Natural killer cell (primary cell): Measurements from ENCODE around the gene BMF. TPM values are rescaled to one million over a fixed set of nuclear protein-coding genes. Genes with fewer than 3 reads are reported as not detected.
"Not testable (repeated sequence)": the region's sequence is repeated elsewhere in the genome, so short reads cannot be mapped to it uniquely, and the experiment has no call there.

ENCODE experiments used
- ATAC-seq, 3 donors: fragments of 150-1000 bp in 2 of 3; fragments of 200-7000 bp in 1 of 3; cut with Tn5 transposase; 1 replicate in 1 of 3; 2 replicates in 2 of 3; pipeline ENCODE4 v1.10.0; 2021; ENCODE audit warnings: mild to moderate bottlenecking in 2 of 3, moderate library complexity in 2 of 3
- DNase-seq, 2 donors: peaks; one replicate each; pipeline versions ENCODE4 v3.0.0 to v3.0.0-alpha.2; 2013 to 2021; ENCODE audit warnings: mixed read lengths in 1 of 2
- H3K27ac ChIP-seq: one replicate; pipeline ENCODE4 v1.5.1; 2013; ENCODE audit warnings: mild to moderate bottlenecking, low read length
- H3K27me3 ChIP-seq: one replicate; pipeline ENCODE4 v1.6.1; 2013; ENCODE audit warnings: low read length; ENCODE audit not compliant: control insufficient read depth, insufficient read depth
- H3K36me3 ChIP-seq: one replicate; pipeline ENCODE4 v1.6.1; 2013; ENCODE audit warnings: low read length; ENCODE audit not compliant: control insufficient read depth, insufficient read depth
- H3K4me1 ChIP-seq: one replicate; pipeline ENCODE4 v1.6.1; 2013; ENCODE audit warnings: low read length; ENCODE audit not compliant: control insufficient read depth, insufficient read depth
- H3K4me3 ChIP-seq: one replicate; pipeline ENCODE4 v1.5.1; 2013; ENCODE audit warnings: low read length
- H3K9me3 ChIP-seq: one replicate; pipeline ENCODE4 v1.6.1; 2013; ENCODE audit warnings: low read length; ENCODE audit not compliant: control insufficient read depth, insufficient read depth
- H3K27ac Mint-ChIP-seq, 2 donors: one replicate each; pipeline ENCODE4 v1.8.0; 2022; ENCODE audit warnings: mild to moderate bottlenecking in 2 of 2, mixed read lengths in 2 of 2, moderate library complexity in 1 of 2
- H3K27me3 Mint-ChIP-seq, 2 donors: one replicate each; pipeline ENCODE4 v1.8.0; 2022; ENCODE audit warnings: low read depth in 2 of 2, mixed read lengths in 2 of 2
- H3K36me3 Mint-ChIP-seq: one replicate; pipeline ENCODE4 v1.8.0; 2022; ENCODE audit warnings: mixed read lengths
- H3K4me1 Mint-ChIP-seq, 2 donors: one replicate each; pipeline ENCODE4 v1.8.0; 2022; ENCODE audit warnings: mixed read lengths in 2 of 2
- H3K4me3 Mint-ChIP-seq: one replicate; pipeline ENCODE4 v1.8.0; 2022; ENCODE audit warnings: mild to moderate bottlenecking, moderate library complexity, mixed read lengths
- H3K9me3 Mint-ChIP-seq, 2 donors: one replicate each; pipeline ENCODE4 v1.8.0; 2022; ENCODE audit warnings: mixed read lengths in 2 of 2
- WGBS: methylation state at CpG from one replicate; pipeline ENCODE4 v1.1.7; 2013; ENCODE audit warnings: missing lambda C conversion rate; ENCODE audit not compliant: insufficient coverage; 5-methylcytosine and 5-hydroxymethylcytosine counted together
- intact Hi-C: fragments of 100-400 bp; cut with micrococcal nuclease; formaldehyde crosslinking; loops from one replicate; pipeline ENCODE4 v1.14.2; 2022
- total RNA-seq, 4 donors: library from RNA; stranded (reverse); fragments of 120-200 nt in 1 of 4; gene quantifications; one replicate each; pipeline versions ENCODE4 v1.2.3 to v1.2.4, GENCODE V29; 2013 to 2022
- TF ChIP-seq, protein P1 (sequence below): fragments of 200-600 bp; IDR thresholded peaks from one replicate; pipeline ENCODE4 v1.8.0; 2022; ENCODE audit warnings: antibody characterized with exemption

Gene BMF
- total RNA-seq, 3 donors from 2014 or later (not counting 1 experiment from before 2014, with no cell fraction given): 7.6 to 10.5 (median 9.8) TPM

DNA sequence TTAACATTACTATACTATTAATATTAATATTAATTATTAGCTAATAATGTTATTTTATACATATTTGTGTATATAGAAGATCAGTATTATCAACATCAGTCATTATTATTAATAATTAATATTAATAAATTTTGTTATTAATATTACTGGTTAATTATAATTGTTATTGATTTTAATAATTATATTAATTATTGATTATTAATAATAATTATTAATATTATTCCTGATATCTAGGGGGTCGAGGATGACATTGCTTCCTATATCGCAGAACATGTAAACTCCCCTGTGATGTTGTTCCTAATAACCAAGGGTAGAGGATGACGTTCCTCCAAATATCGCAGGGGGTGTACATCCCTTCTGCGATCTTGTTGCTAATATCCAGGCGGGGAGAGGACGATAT, 17.3 kb upstream of the BMF start:
- DNase-seq (no peak), ATAC-seq (no peak)
- WGBS: 89% methylated on average over 7 of the region's 7 CpGs
- no peaks in the 10 kb centered on the region for H3K36me3 Mint-ChIP-seq
- Histone ChIP-seq H3K4me1 (no peaks in the 10 kb centered on the region), H3K27me3 (no peaks in the 10 kb centered on the region), H3K4me3 (no peak overlapping the region), H3K9me3 (no peaks in the 10 kb centered on the region), H3K36me3 (no peaks in the 10 kb centered on the region), H3K27ac (no peak overlapping the region)
- no peak overlapping the region for H3K27ac Mint-ChIP-seq
- intact Hi-C loops: no loop called here
- H3K27me3 Mint-ChIP-seq: peaks cover 1 to 15% of the 10 kb centered on the region in 2 donors
- H3K4me1 Mint-ChIP-seq: no peaks in the 10 kb centered on the region
- no peak overlapping the region for H3K4me3 Mint-ChIP-seq
- TF ChIP-seq, protein P1, sequence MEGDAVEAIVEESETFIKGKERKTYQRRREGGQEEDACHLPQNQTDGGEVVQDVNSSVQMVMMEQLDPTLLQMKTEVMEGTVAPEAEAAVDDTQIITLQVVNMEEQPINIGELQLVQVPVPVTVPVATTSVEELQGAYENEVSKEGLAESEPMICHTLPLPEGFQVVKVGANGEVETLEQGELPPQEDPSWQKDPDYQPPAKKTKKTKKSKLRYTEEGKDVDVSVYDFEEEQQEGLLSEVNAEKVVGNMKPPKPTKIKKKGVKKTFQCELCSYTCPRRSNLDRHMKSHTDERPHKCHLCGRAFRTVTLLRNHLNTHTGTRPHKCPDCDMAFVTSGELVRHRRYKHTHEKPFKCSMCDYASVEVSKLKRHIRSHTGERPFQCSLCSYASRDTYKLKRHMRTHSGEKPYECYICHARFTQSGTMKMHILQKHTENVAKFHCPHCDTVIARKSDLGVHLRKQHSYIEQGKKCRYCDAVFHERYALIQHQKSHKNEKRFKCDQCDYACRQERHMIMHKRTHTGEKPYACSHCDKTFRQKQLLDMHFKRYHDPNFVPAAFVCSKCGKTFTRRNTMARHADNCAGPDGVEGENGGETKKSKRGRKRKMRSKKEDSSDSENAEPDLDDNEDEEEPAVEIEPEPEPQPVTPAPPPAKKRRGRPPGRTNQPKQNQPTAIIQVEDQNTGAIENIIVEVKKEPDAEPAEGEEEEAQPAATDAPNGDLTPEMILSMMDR: no peak
- no peaks in the 10 kb centered on the region for H3K9me3 Mint-ChIP-seq

DNA sequence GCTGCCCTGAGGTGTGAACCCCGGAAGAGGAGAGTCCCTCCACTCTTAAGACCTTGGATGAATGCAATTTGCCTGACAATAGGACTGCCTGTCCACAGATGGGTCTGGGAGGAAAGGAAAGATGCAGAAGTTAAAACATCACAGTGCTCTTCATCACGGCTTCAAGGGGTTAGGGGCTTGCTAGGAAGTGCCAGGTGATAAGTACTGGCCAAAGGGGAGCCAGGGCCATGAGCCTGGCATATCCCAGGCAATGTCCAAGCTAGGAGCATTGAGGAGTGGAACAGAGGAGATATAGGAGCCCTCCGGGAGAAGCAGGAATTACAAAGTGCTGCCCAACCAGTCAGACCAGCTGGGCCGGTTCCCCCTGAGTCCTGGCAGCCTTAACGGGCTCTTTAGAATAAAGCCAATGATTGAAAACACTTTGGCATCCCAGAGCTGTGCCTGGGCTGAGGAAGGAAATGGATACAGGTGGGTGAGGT, 16.2 kb upstream of the BMF start:
- H3K27ac ChIP-seq, H3K9me3 Mint-ChIP-seq, intact Hi-C loops, DNase-seq, H3K27me3 ChIP-seq, H3K4me3 Mint-ChIP-seq, H3K4me3 ChIP-seq, H3K36me3 Mint-ChIP-seq, H3K27ac Mint-ChIP-seq, H3K4me1 ChIP-seq, ATAC-seq, H3K4me1 Mint-ChIP-seq, H3K9me3 ChIP-seq, H3K36me3 ChIP-seq: not testable (repeated sequence)
- peaks cover 0 to 15% of the 10 kb centered on the region in 2 donors for H3K27me3 Mint-ChIP-seq
- WGBS: 89% methylated on average over 3 of the region's 5 CpGs

DNA sequence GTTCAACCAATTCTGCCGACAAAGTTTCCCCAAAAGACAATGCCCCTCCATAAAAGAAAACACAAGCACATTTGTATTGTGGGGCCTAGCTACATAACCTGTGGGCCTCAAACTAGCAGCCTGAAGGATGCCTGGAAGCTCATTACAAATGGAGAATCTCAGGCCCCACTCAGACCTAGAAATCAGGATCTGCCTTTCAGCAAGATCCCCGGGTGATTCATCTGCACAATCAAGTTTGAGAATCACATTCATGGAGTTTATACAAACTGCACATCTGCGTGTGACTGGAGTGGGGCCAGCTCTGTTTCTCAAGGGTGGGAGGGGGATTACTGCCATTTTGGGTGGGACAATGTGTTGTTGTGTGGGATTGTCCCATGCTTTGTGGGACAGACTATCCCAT, 15.7 kb upstream of the BMF start:
- ATAC-seq: peak in 2 of 3 donors; percentile 8 to 21
- H3K4me1 Mint-ChIP-seq, DNase-seq: not testable (repeated sequence)

DNA sequence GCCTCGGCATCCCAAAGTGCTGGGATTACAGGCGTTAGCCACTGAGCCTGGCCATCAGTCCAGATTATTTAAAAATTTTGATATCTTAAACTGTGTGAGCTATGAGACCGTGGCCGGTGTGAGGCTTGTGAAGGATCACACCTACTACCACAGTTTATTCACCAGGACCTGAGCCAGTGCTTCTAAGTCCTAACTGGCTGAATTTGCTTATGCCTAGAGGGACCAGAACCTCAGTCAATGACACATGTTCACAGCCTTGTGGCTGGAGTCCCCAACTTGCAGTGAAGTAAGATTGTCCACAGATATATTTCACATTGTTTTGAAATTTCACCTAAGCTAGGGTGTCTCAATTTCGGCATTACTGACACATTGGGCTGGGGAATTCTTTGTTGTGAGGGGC, 15.2 kb upstream of the BMF start:
- H3K4me3 Mint-ChIP-seq, H3K9me3 ChIP-seq, H3K36me3 Mint-ChIP-seq, H3K27ac ChIP-seq, H3K27ac Mint-ChIP-seq, H3K36me3 ChIP-seq, H3K9me3 Mint-ChIP-seq, DNase-seq, H3K4me1 Mint-ChIP-seq, H3K4me1 ChIP-seq, H3K4me3 ChIP-seq, H3K27me3 ChIP-seq, intact Hi-C loops: not testable (repeated sequence)
- peaks cover 0 to 10% of the 10 kb centered on the region in 2 donors for H3K27me3 Mint-ChIP-seq
- WGBS: 96% methylated on average over 2 of the region's 5 CpGs
- peak; percentile 28 to 67 (median 48) for ATAC-seq

More for the DNA sequence above, 15.7 kb upstream of the BMF start:
- H3K36me3 ChIP-seq, H3K4me3 ChIP-seq, H3K9me3 ChIP-seq, H3K36me3 Mint-ChIP-seq, H3K27me3 ChIP-seq, H3K4me1 ChIP-seq, H3K4me3 Mint-ChIP-seq, H3K9me3 Mint-ChIP-seq, intact Hi-C loops, H3K27ac ChIP-seq, H3K27ac Mint-ChIP-seq: not testable (repeated sequence)
- peaks cover 0 to 15% of the 10 kb centered on the region in 2 donors for H3K27me3 Mint-ChIP-seq
- WGBS: 91% methylated on average over 3 of the region's 3 CpGs

DNA sequence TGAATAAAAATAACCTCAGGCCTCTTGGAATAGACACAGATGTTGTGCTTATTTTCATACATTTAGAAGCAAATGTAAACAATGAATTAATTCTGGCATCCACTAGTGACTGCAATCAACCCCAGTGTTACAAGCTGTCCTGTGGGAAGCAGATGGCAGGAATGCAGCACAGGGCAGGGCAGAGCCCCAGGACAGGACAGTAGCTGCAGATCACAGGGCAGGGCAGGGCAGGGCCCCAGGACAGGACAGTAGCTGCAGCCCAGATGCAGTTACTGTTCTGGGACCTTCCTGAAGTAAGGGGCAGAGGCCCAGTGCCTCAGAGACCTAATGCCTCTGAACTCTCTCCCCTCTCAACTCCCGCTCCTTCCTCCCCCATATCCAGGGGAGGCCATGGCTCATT, 14.3 kb upstream of the BMF start:
- H3K4me3 ChIP-seq, H3K4me3 Mint-ChIP-seq, H3K27me3 ChIP-seq, H3K27ac Mint-ChIP-seq, intact Hi-C loops, H3K4me1 Mint-ChIP-seq, H3K36me3 Mint-ChIP-seq, ATAC-seq, H3K4me1 ChIP-seq, DNase-seq, H3K9me3 ChIP-seq, H3K27ac ChIP-seq, H3K36me3 ChIP-seq, H3K27me3 Mint-ChIP-seq, H3K9me3 Mint-ChIP-seq: not testable (repeated sequence)
- WGBS: 100% methylated on average over 1 of the region's 1 CpG
